Cardiac muscle cell (in vitro differentiated cells and primary cell): ENCODE data around the gene KCNH6. TPM values are rescaled to one million over a fixed set of nuclear protein-coding genes. Genes with fewer than 3 reads are reported as not detected.
A peak's percentile ranks its signal among the peaks of the same experiment; 100 is the strongest.

Experiments
- DNase-seq, 2 donors: peaks; one replicate each; pipeline versions ENCODE4 v3.0.0 to v3.0.0-alpha.2; 2010 to 2017; ENCODE audit warnings: low read depth in 1 of 2, low spot score in 1 of 2
- H3K27ac ChIP-seq: fragments of 200-600 bp; sonication (generic); 2 replicates; pipeline ENCODE4 v1.5.1; 2016
- H3K27me3 ChIP-seq: fragments of 200-600 bp; sonication (generic); 2 replicates; pipeline ENCODE4 v1.6.0; 2016; ENCODE audit warnings: control low read depth
- H3K36me3 ChIP-seq: fragments of 200-600 bp; sonication (generic); 2 replicates; pipeline ENCODE4 v1.5.1; 2016; ENCODE audit warnings: control low read depth
- H3K4me1 ChIP-seq: fragments of 200-600 bp; sonication (generic); 2 replicates; pipeline ENCODE4 v1.8.1; 2017; ENCODE audit warnings: low read depth, mild to moderate bottlenecking, mixed run types
- H3K4me3 ChIP-seq: fragments of 200-600 bp; sonication (generic); 2 replicates; pipeline ENCODE4 v1.5.1; 2016; ENCODE audit warnings: mild to moderate bottlenecking
- H3K9me3 ChIP-seq: fragments of 200-600 bp; sonication (generic); 2 replicates; pipeline ENCODE4 v1.5.1; 2017; ENCODE audit warnings: low read depth, mild to moderate bottlenecking, control low read depth
- CTCF ChIP-seq: IDR thresholded peaks from 2 replicates; pipeline ENCODE4 v1.5.1; 2012; ENCODE audit warnings: low read depth, mild to moderate bottlenecking, low read length
- polyA plus RNA-seq: library from polyadenylated mRNA; unstranded; fragments of >200 nt; fragmentation: Nextera tagmentation; extraction: Ambion mirVana; gene quantifications from 2 replicates; pipeline ENCODE4 v1.2.1, GENCODE V29; 2016
- total RNA-seq: library from RNA; depleted of rRNA; stranded (reverse); fragments of >200 nt; gene quantifications from 2 replicates; pipeline ENCODE4 v1.2.3, GENCODE V29; 2016

Gene KCNH6
- total and polyA plus RNA-seq, 2 experiments from 2014 or later, result 0.06 to 0.44 TPM

- no peak overlapping the region for H3K27ac ChIP-seq
- no peaks in the 10 kb centered on the region for H3K36me3 ChIP-seq
- no peaks in the 10 kb centered on the region for H3K4me1 ChIP-seq
- peak; percentile 16 to 52 for DNase-seq
- no peaks in the 10 kb centered on the region for H3K9me3 ChIP-seq
- peaks cover 9% of the 10 kb centered on the region for H3K27me3 ChIP-seq
- peak; percentile 23 for TF ChIP-seq CTCF
- H3K4me3 ChIP-seq, result no peak overlapping the region
Observed at GRCh38 chr17:63497708-63498483, 25.3 kb upstream of the KCNH6 start.

DNA sequence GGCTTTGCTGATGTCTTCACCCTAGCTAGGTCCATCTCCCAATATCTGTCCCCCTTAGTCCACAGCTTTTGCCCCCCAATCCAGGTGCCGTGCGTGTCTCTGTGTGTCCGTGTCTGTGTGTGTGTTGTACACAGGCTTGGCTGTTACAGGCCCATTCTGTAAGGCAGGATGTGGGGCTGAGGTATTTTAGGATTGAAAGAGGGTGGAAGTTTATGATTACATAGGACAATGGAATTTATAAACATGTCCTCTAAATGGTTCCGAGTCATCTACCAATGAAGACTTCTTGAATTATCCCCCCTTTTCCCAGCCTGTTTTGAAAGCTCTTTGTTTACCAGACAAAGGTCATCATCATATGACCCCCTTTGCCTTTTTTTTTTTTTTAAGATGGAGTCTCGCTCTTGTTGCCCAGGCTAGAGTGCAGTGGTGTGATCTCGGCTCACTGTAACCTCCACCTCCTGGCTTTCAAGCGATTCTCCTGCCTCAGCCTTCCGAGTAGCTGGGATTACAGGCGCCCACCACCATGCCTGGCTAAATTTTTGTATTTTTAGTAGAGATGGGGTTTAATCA is 24.4 kb upstream of the KCNH6 start:
- no peaks in the 10 kb centered on the region for H3K36me3 ChIP-seq
- no peak overlapping the region for H3K4me3 ChIP-seq

GRCh38 chr17:63500543-63501390 is 22.4 kb upstream of the KCNH6 start:
- DNase-seq, result peak in 1 of 2 donors; percentile 32

More for the DNA sequence above, 24.4 kb upstream of the KCNH6 start:
- DNase-seq, result peak in 1 of 2 donors; percentile 45
- peaks cover 15% of the 10 kb centered on the region for H3K27me3 ChIP-seq
- no peak overlapping the region for H3K27ac ChIP-seq
- TF ChIP-seq CTCF, result no peak
- H3K4me1 ChIP-seq, result no peaks in the 10 kb centered on the region
- no peaks in the 10 kb centered on the region for H3K9me3 ChIP-seq

GRCh38 chr17:63503341-63503705 is 19.8 kb upstream of the KCNH6 start:
- Histone ChIP-seq H3K4me1 (no peaks in the 10 kb centered on the region), H3K27me3 (peaks cover 15% of the 10 kb centered on the region), H3K9me3 (no peaks in the 10 kb centered on the region), H3K36me3 (no peaks in the 10 kb centered on the region), H3K4me3 (no peak overlapping the region), H3K27ac (no peak overlapping the region)
- DNase-seq, result no peak
- TF ChIP-seq CTCF, result no peak

More at GRCh38 chr17:63500543-63501390, 22.4 kb upstream of the KCNH6 start:
- Histone ChIP-seq H3K27ac (no peak overlapping the region), H3K4me1 (no peaks in the 10 kb centered on the region), H3K4me3 (no peak overlapping the region), H3K27me3 (peaks cover 15% of the 10 kb centered on the region), H3K9me3 (no peaks in the 10 kb centered on the region), H3K36me3 (no peaks in the 10 kb centered on the region)
- no peak for TF ChIP-seq CTCF

DNA sequence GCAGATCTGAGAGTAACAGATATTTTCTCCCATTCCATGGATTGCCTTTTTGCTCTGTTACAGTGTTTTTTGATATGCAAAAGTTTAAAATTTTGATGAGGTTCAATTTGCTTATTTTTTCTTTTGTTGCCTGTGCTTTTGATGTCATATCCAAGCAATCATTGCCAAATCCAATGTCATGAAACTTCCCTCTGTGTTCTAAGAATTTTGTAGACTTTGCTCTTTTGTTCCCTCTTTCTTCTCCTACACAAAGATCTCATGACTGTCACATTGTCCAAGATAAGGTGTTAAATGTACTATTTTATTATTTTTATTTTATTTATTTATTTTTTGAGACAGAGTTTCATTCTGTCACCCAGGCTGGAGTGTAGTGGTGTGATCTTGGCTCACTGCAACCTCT is 18.9 kb upstream of the KCNH6 start:
- H3K4me1 ChIP-seq, result no peaks in the 10 kb centered on the region
- no peak overlapping the region for H3K27ac ChIP-seq
- no peaks in the 10 kb centered on the region for H3K9me3 ChIP-seq
- peaks cover 15% of the 10 kb centered on the region for H3K27me3 ChIP-seq
- no peaks in the 10 kb centered on the region for H3K36me3 ChIP-seq
- no peak for DNase-seq
- no peak for TF ChIP-seq CTCF
- no peak overlapping the region for H3K4me3 ChIP-seq
